NOMO-1 treated with DMSO at 0.1 percent for 48 hours (cell line): Measurements from ENCODE around the gene ARFGEF3.

Source experiments
- DNase-seq: peaks from one replicate; lab custom pipeline; 2025; ENCODE audit not compliant: unreplicated experiment; lab: John Stamatoyannopoulos, UW

Gene ARFGEF3

DNA sequence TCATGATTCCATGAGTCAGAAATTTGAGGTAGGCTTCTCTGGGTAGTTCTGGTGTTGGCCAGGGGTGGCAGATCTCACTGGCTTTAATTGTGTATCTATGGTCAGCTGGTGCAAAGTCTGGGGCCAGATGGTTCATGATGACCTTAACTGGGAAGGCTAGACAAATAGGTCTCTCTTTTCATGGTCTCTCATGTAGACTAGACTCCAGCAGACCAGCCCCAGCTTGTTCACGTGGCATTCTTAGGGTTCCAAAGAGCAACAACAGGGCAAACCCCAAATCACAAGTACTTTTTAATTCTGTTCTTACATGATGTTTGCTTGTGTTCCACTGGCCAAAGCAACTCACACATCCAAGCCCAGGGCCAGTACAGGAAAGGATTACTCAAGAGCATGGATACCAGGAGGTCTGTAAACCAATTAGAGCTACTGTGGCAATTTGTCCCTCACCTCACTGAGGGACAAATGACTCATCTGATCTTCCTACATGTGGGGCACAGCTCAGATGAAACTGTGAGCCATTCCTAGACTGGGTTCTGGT lies 136.1 kb downstream of the ARFGEF3 start:
- DNase-seq: no peak

DNA sequence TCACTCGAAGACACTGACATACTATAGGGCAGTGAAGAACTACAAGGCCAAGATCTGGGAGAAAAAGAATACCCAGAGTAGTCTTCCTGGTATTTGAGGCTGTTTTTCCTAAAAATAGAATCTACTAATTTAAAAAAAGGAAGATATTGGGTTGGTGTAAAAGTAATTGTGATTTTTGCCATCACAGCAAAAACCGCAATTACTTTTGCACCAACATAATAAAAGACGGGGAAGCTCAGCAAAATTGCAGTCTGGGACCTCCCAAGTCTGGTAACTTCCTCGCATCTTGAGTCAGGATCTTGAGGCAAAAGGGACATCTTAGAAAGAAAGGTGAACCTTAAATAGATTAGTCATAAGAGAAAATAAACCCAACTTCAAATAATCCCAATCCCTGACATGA lies 138.7 kb downstream of the ARFGEF3 start:
- DNase-seq: no peak

DNA sequence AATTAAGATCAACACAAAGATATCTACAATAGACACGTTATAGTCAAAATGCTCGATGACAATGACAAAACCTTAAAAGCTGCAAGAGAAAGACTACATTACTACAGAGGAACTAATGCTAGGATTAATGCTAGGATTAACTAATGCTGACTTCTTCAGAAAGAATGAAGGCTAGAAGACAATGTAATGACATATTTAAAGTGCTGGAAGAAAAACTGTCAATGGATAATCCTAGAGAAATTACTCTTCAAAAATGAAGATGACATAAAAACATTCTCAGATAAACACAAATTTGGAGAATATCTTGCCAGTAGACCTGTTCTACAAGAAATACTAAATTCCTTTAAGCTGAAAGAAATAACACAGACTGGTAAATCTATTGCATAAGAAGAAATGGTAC lies 140.8 kb downstream of the ARFGEF3 start:
- no peak for DNase-seq

DNA sequence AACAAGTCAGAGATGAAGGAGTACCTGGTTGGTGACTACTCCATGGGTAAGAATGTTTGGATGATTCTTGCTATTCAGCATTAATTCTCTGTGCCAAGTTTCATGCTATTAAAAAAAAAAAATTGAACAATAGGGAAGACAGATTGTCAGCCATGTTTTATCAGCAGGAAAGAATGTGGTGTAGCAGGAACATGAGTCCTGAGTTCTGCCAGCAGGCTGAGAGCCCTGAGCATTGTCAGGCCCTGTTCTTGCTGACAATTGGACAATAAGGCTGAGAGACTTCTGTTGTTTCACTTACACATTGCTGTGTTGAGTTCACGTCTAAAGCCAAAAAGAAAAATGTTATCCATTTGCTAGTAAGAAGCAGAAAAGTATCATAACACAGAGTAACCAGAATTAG lies 145.6 kb downstream of the ARFGEF3 start:
- DNase-seq: no peak

DNA sequence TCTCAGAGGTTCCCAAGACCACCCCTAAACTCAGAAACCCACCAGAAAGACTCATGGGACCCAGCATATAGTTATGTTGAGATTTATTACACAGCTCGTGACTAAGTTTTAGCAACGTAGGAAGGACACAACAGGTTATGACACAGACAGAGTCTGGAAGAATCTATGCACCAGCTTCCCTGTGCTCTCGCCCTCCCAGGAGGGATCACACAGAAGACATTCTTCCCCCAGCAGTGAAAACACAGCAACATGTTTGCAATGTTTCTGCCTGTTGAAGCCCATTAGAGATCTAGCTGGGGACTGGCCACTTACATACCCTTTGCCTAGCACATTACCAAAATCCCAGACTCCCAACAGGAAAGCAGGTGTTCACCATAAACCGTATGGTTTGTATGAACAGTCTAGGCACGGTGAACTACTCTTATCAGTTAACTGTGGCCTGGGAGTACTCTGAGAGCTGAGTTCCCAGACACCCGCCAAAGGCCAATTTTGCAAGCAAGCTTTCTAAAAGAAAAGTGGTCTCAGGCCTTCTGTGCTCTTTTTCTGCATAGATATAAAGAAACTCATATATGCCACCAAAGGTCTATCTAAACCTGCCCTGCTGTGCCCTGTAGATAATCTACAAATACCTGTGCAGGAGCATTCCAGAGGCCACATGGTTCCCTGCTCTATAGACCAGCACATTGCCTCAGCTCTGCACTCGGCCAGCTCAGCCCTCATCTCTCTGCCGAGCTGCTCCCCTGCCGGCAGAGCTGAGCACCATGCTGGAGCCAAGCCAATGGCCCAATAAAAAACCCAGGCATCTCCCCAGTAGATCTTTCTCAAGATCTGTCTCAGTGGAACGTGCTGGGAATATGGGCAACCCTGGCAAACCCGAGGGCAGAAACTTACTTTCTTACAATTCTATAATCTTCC lies 146.3 kb downstream of the ARFGEF3 start:
- no peak for DNase-seq

GRCh38 chr6:138308731-138309110 lies 147.0 kb downstream of the ARFGEF3 start:
- DNase-seq: no peak

- DNase-seq: no peak
Measured at GRCh38 chr6:138309695-138310094, 148.0 kb downstream of the ARFGEF3 start.

DNA sequence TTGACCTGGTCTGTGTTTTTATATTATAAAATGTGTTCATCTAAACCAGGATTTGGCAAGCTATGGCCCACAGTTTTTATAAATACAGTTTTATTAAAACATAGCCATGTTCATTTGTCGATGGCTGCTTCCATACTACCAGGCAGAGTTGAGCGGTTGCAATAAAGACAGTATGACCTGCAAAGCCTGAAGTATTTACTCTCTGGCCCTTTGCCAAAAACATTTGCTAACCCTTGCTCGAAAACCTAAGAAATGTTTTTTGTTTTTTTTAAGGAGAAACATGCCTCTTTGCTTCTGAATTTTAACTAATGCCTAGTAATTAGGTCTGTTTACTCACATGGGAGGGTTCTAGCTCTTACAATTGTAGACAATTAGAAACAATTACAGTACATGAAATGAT lies 148.6 kb downstream of the ARFGEF3 start:
- no peak for DNase-seq

- DNase-seq: no peak
Measured at GRCh38 chr6:138310821-138311220, 149.1 kb downstream of the ARFGEF3 start.

DNA sequence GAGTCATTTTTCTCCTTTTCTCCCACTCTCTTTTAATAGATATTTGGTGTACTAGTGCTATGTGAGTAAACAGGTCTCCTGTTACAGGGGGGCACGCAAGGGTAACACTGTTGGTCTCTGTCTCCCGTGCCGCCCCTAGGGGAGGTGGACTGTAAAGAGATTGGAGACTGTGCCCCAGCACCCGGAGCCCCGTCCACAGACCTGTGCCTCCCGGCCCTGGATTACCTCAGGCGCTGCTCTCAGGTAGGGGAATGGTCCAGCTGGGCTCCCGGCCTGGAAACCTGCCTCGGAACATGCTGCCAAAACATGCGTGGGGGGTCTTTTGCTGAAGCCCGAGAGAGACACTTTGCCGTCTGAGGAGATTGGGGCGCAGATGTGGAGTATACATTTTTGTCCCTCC lies 149.5 kb downstream of the ARFGEF3 start:
- no peak for DNase-seq

DNA sequence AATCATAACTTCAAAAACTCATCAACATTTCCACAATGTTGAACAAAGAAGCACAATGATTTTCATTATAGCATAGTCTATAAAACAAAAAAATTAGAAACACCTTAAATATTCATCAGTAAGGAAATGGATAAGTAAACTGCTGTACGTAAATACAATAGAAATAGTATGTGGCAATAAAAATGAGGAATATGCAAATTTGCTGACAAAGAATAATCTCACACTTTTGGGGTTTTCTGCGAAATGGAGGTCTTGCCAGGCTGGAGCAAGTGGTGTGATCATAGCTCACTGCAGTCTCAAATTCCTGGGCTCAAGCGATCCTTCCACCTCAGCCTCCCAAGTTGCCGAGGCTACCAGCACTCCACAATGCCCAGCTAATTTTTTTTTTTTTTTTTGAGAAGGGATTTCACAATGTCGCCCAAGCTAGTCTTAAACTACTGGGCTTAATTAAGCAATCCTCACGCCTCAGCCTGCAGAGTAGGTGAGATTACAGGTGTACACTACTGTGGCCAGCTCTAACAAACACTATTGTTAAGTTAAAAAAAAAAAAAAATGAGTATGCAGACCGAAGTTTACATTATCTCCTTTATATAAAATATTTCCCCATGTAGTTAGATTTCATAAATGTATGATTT lies 157.1 kb downstream of the ARFGEF3 start:
- no peak for DNase-seq

DNA sequence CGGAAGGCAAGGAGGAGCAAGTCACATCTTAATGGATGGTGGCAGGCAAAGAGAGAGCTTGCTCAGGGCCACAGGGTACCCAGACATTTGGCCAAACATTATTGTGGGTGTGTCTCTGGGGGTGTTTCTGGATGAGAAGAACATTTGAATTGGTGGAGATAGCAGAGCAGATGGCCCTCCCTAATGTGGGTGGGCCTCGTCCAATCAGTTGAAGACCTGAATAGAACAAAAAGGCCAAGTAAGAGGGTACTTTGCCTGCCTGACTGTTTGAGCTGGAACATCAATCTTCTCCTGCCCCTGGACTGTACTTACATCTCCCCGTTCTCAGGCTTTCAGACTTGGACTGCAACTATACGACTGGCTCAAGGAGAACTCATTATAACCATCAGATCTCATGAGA lies 160.2 kb downstream of the ARFGEF3 start:
- no peak for DNase-seq

- DNase-seq: no peak
Measured at GRCh38 chr6:138323821-138324220, 162.1 kb downstream of the ARFGEF3 start.

DNA sequence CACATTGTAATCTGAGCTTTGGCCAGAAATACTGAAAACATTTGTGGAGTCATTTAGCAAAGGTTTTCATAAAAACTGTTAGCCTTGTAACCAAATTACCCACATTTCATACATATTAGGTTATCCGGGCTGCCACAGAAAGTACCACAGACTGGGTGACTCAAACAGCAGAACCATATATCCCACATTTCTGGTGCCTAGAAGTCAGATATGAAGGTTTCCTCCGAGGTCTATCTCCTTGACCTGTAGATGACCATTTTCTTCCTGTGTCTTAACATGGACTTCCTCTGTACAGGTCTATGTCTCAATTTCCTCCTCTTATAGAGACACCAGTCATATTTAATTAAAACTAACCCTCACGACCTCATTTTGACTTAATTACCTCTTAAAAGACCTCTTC lies 166.5 kb downstream of the ARFGEF3 start:
- peak; percentile 13 for DNase-seq

DNA sequence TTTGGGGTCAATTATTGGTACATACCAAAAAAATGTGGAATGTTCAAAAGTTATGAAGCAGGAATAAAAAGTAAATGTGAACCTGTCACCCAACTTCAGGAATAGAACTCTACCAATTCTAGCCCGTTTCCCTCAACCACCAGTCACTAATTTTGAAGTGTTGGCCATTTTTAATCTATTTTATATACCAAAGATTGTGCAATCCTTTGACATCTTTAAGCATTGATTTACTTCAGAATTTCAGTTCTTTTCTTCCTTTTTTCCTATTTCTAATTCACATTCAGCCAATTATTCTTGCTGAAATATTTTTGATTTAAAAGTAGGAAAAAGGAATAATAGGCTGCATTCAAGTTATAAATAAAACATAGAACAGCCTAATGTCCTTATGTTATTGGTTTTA lies 169.0 kb downstream of the ARFGEF3 start:
- DNase-seq: no peak

DNA sequence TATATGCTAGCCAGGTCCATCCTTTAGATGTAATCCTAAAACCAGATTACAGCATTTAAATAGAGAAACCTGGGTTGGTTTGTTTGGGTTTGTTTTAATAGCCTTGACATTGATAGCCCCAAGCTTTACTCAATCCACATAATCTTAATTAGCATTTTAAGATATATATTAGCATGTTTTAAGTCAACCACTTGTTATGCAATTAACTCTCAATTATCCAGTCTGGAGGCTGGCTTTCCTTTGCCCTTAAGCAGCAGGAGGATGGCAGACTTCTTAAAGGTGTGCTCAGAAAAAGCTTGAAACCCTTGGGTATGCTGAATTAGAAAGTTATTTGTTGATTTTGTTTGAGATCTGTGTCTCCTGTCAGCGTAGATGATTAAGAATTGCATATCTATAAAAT lies 169.7 kb downstream of the ARFGEF3 start:
- no peak for DNase-seq

GRCh38 chr6:138331984-138332383 lies 170.2 kb downstream of the ARFGEF3 start:
- no peak for DNase-seq

DNA sequence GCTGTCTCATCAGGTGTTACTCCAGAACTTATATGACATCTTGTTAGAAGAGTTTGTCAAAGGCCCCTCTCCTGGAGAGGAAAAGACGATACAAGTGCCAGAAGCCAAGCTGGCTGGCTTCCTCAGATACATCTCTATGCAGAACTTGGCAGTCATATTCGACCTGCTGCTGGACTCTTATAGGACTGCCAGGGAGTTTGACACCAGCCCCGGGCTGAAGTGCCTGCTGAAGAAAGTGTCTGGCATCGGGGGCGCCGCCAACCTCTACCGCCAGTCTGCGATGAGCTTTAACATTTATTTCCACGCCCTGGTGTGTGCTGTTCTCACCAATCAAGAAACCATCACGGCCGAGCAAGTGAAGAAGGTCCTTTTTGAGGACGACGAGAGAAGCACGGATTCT lies 172.3 kb downstream of the ARFGEF3 start:
- DNase-seq: no peak

DNA sequence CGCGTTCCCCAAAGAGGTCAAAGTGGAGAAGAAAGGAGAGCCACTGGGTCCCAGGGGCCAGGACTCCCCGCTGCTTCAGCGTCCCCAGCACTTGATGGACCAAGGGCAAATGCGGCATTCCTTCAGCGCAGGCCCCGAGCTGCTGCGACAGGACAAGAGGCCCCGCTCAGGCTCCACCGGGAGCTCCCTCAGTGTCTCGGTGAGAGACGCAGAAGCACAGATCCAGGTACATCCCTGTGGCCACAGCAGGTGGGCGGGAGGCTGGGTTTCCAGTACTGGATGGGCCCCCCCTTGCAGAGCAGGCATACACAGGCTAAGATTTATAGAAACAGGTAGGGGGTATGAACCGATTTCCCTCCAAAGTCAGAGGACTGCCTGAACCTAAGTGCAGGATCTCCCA lies 173.2 kb downstream of the ARFGEF3 start:
- DNase-seq: no peak

DNA sequence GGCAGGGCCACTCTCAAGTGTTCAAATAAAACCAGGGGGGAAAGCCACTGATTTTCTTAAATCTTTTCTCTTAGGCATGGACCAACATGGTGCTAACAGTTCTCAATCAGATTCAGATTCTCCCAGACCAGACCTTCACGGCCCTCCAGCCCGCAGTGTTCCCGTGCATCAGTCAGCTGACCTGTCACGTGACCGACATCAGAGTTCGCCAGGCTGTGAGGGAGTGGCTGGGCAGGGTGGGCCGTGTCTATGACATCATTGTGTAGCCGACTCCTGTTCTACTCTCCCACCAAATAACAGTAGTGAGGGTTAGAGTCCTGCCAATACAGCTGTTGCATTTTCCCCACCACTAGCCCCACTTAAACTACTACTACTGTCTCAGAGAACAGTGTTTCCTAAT lies 174.5 kb downstream of the ARFGEF3 start:
- no peak for DNase-seq

GRCh38 chr6:138337076-138337475 lies 175.3 kb downstream of the ARFGEF3 start:
- DNase-seq: no peak

DNA sequence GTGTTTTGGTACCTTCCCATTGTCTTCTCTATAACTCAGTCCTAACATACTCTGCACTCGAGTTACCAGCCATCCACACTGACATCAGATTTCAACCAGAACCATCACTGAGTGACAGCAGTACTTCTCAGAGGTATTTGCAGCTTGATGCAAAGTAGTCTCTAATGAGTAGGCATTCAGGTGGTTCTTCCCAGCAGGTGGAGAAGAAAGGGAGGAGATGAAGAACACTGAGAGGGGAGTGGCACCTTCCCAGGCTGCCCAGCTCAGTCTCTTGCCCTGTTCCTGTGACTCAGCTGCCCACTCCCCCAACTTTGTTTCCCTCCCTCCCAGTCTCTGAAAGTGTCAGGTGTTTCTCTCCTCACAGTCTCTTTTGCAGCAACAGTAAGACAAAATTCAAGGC lies 177.3 kb downstream of the ARFGEF3 start:
- DNase-seq: no peak
